HepG2 (cell line): ENCODE data around the gene CFL1. TPM values are rescaled to one million over a fixed set of nuclear protein-coding genes. Genes with fewer than 3 reads are reported as not detected.
A peak's percentile ranks its signal among the peaks of the same experiment; 100 is the strongest.

Experiments
- ATM ChIP-seq: fragments of 450-650 bp; IDR thresholded peaks from 2 replicates; pipeline ENCODE4 v1.7.1; 2017; ENCODE audit warnings: mild to moderate bottlenecking, borderline replicate concordance
- CBX1 ChIP-seq: IDR thresholded peaks from one replicate; pipeline ENCODE4 v1.6.1; 2016; ENCODE audit warnings: antibody characterized with exemption, low read depth
- ETV5 ChIP-seq: IDR thresholded peaks from 2 replicates; pipeline ENCODE4 v1.6.1; 2018; ENCODE audit warnings: missing biosample characterization, missing genetic modification reagents, inconsistent platforms, borderline replicate concordance
- JUNB ChIP-seq: sonication (generic); formaldehyde crosslinking; IDR thresholded peaks from 2 replicates; pipeline ENCODE4 v1.8.0; 2022; ENCODE audit warnings: missing genetic modification reagents, mild to moderate bottlenecking, borderline replicate concordance
- KAT2B ChIP-seq: fragments of 150-350 bp; IDR thresholded peaks from 2 replicates; pipeline ENCODE4 v1.6.1; 2014; ENCODE audit warnings: low read depth, low read length, borderline replicate concordance
- KAT7 ChIP-seq: IDR thresholded peaks from 2 replicates; pipeline ENCODE4 v1.6.1; 2018; ENCODE audit warnings: borderline replicate concordance, missing compliant biosample characterization
- NCOA2 ChIP-seq: sonication (generic); formaldehyde crosslinking; IDR thresholded peaks from 2 replicates; pipeline ENCODE4 v1.8.0; 2022; ENCODE audit warnings: inconsistent platforms
- POLR2A ChIP-seq, 2 experiments: IDR thresholded peaks; 2 replicates each; pipeline ENCODE4 v1.6.1; 2011; ENCODE audit warnings: low read depth in 2 of 2, low read length in 2 of 2, mild to moderate bottlenecking in 1 of 2, moderate library complexity in 1 of 2; ENCODE audit not compliant: insufficient read depth in 1 of 2
- RBFOX2 ChIP-seq: fragments of 200-400 bp; formaldehyde crosslinking; IDR thresholded peaks from 2 replicates; pipeline ENCODE4 v1.6.1; 2017; ENCODE audit warnings: low read depth, mild to moderate bottlenecking, low read length
- SRY ChIP-seq: sonication (generic); formaldehyde crosslinking; IDR thresholded peaks from 2 replicates; pipeline ENCODE4 v1.8.0; 2022; ENCODE audit warnings: mild to moderate bottlenecking, missing genetic modification reagents
- YY1 ChIP-seq: IDR thresholded peaks from 2 replicates; pipeline ENCODE4 v1.6.1; 2011; ENCODE audit warnings: low read length, low read depth, moderate library complexity, mild to moderate bottlenecking; ENCODE audit not compliant: insufficient read depth, insufficient replicate concordance
- ZBTB33 ChIP-seq: sonication (generic); formaldehyde crosslinking; IDR thresholded peaks from 2 replicates; pipeline ENCODE4 v1.4.0; 2020; ENCODE audit warnings: missing genetic modification reagents
- ZNF282 ChIP-seq: fragments of 450-650 bp; IDR thresholded peaks from 2 replicates; pipeline ENCODE4 v1.6.1; 2018; ENCODE audit not compliant: partially characterized antibody
- ZNF33A ChIP-seq: sonication (generic); formaldehyde crosslinking; IDR thresholded peaks from 2 replicates; pipeline ENCODE4 v1.5.1; 2020; ENCODE audit warnings: missing genetic modification reagents, mild to moderate bottlenecking, moderate library complexity, borderline replicate concordance
- ZNF451 ChIP-seq: sonication (generic); formaldehyde crosslinking; IDR thresholded peaks from 2 replicates; pipeline ENCODE4 v1.5.0; 2020; ENCODE audit warnings: mild to moderate bottlenecking, missing genetic modification reagents
- ZNF746 ChIP-seq: sonication (generic); formaldehyde crosslinking; IDR thresholded peaks from 2 replicates; pipeline ENCODE4 v1.8.0; 2022; ENCODE audit warnings: mild to moderate bottlenecking, missing genetic modification reagents
- polyA plus RNA-seq, 8 experiments: library from polyadenylated mRNA; depleted of rRNA in 3 of 8; stranded (reverse) in 7 of 8; unstranded in 1 of 8; fragments of >200 nt; fragmentation: Illumina TruSeq in 4 of 8; extraction: Trizol in 4 of 8; gene quantifications; 2 replicates each; pipeline versions ENCODE4 v1.2.1 to v1.2.3, GENCODE V29; 2011 to 2016; ENCODE audit warnings: low read depth in 4 of 8, missing spikeins in 1 of 8, mixed read lengths in 1 of 8; ENCODE audit not compliant: insufficient read depth in 1 of 8
- total RNA-seq, 5 experiments: library from RNA; depleted of rRNA; stranded (reverse); fragments of >200 nt; fragmentation: Illumina TruSeq; extraction: Trizol; gene quantifications; 2 replicates each; pipeline ENCODE4 v1.2.3, GENCODE V29; 2016; ENCODE audit warnings: low read depth in 1 of 5
- TF ChIP-seq, protein P1 (sequence below): sonication (generic); formaldehyde crosslinking; IDR thresholded peaks from 2 replicates; pipeline ENCODE4 v1.5.1; 2020; ENCODE audit warnings: mild to moderate bottlenecking, missing genetic modification reagents, borderline replicate concordance
- TF ChIP-seq, protein P2 (sequence below): sonication (generic); formaldehyde crosslinking; IDR thresholded peaks from 2 replicates; pipeline ENCODE4 v1.5.0; 2020; ENCODE audit warnings: mild to moderate bottlenecking, missing genetic modification reagents, moderate library complexity
- TF ChIP-seq, protein P3 (sequence below): sonication (generic); formaldehyde crosslinking; IDR thresholded peaks from 2 replicates; pipeline ENCODE4 v1.8.1; 2023; ENCODE audit warnings: mild to moderate bottlenecking, moderate library complexity, missing genetic modification reagents

Gene CFL1
- total and polyA plus RNA-seq, 2 of the 13 experiments (the other 11 are each of a cell fraction or from before 2014, with no cell fraction given), result 379 to 383 TPM

DNA sequence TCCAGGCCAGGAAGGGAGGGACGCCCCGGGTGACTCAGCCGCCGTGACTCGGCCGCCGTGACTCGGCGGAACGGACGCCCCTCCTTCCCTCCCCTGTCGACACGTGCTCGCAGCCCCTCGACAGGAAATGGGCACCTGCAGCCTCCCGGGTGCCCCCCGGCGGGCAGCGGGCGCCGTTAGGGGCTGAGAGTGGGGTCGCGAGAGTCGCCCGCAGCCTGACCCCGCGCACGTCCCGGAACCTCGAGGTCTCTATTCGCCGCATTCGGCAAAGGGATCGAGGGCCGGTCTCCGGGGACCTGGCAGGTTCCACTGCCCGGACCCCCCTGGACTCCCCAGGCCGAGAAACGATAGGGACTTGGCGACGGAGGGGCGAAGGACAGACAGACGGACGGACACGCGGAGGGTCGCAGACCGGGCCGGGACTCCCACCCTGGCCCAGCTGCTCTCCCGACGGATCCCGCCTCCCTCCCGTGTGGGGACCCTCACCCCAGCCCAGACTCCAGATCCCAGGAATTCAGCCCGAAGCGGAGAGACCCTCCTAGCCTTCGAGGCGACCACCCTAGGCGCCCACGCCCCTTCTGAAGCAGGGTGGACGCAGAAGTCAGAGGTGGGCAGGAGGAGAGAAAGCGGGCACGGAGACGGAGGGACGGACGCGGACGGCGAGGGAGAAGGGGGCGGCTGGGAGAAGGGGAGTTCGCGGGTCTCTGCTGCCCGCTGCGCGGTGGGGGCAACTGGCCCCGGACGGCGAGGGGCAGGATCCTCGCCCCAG is 41.6 kb upstream of the CFL1 start (continued):
- TF ChIP-seq, protein P1, sequence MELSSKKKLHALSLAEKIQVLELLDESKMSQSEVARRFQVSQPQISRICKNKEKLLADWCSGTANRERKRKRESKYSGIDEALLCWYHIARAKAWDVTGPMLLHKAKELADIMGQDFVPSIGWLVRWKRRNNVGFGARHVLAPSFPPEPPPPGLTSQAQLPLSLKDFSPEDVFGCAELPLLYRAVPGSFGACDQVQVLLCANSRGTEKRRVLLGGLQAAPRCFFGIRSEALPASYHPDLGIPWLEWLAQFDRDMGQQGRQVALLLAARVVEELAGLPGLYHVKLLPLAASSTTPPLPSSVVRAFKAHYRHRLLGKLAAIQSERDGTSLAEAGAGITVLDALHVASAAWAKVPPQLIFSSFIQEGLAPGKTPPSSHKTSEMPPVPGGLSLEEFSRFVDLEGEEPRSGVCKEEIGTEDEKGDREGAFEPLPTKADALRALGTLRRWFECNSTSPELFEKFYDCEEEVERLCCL (CRISPR knock-in tag), result peak; percentile 64; the same call in 1 of the 2 replicates
- no peak for TF ChIP-seq CBX1
- TF ChIP-seq ATM, result no peak
- no peak for TF ChIP-seq KAT2B
- 0 out of 2 replicates have a peak, but pooled peaks have one; percentile 40 for TF ChIP-seq ZNF451 (CRISPR knock-in tag)
- TF ChIP-seq ETV5 (CRISPR knock-in tag), result peak; percentile 83; the same call in 1 of the 2 replicates
- TF ChIP-seq SRY, result peak; percentile 84
- TF ChIP-seq, protein P2, sequence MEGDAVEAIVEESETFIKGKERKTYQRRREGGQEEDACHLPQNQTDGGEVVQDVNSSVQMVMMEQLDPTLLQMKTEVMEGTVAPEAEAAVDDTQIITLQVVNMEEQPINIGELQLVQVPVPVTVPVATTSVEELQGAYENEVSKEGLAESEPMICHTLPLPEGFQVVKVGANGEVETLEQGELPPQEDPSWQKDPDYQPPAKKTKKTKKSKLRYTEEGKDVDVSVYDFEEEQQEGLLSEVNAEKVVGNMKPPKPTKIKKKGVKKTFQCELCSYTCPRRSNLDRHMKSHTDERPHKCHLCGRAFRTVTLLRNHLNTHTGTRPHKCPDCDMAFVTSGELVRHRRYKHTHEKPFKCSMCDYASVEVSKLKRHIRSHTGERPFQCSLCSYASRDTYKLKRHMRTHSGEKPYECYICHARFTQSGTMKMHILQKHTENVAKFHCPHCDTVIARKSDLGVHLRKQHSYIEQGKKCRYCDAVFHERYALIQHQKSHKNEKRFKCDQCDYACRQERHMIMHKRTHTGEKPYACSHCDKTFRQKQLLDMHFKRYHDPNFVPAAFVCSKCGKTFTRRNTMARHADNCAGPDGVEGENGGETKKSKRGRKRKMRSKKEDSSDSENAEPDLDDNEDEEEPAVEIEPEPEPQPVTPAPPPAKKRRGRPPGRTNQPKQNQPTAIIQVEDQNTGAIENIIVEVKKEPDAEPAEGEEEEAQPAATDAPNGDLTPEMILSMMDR (CRISPR knock-in tag), result peak; percentile 51
- TF ChIP-seq ZNF746 (CRISPR knock-in tag), result peak; percentile 79
- TF ChIP-seq RBFOX2, result peak; percentile 78
- no peak for TF ChIP-seq ZNF282
- no peak for TF ChIP-seq POLR2A (IDR thresholded peaks at IDR 0.05; ENCODE audit: insufficient read depth in 1 of 2, low read depth in 2 of 2, low read length in 2 of 2)
- no peak; the same call in 1 of the 2 replicates for TF ChIP-seq ZBTB33
- TF ChIP-seq ZNF33A (CRISPR knock-in tag), result peak; percentile 69; the same call in 1 of the 2 replicates
- peak; percentile 48 for TF ChIP-seq YY1
- TF ChIP-seq JUNB (CRISPR knock-in tag), result 0 out of 2 replicates have a peak, but pooled peaks have one; percentile 10
- 0 out of 2 replicates have a peak, but pooled peaks have one; percentile 38 for TF ChIP-seq KAT7 (CRISPR knock-in tag)
- peak; percentile 21; the same call in 1 of the 2 replicates for TF ChIP-seq NCOA2 (CRISPR knock-in tag)
- TF ChIP-seq, protein P3, sequence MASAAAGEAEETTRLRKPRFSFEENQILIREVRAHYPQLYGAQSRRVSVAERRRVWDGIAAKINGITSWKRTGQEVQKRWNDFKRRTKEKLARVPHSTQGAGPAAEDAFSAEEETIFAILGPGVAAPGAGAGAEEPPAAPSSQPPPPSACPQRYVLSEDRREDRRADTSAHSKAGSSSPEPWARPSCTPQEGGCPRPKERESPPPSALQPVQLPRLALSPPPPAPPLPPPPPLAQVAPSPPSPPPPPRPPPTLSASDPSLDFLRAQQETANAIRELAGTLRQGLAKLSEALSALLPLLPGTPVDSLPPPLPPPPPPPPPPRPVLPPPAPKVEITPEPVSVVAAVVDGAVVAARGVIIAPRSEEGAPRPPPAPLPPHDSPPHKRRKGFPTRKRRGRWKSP (CRISPR knock-in tag), result peak; percentile 51; the same call in 1 of the 2 replicates
